Heart left ventricle (tissue), 13 donors: ENCODE data around the gene ANXA6.

ENCODE experiments used
- POLR2A ChIP-seq, 2 donors: fragments of 450-650 bp; IDR thresholded peaks; one replicate each; pipeline ENCODE4 v1.6.1; 2017; ENCODE audit warnings: antibody characterized with exemption in 2 of 2, mild to moderate bottlenecking in 2 of 2, moderate library complexity in 2 of 2
- TF ChIP-seq, protein P1 (sequence below), 12 donors: fragments of 200-600 bp; sonication (generic) in 4 of 12; IDR thresholded peaks; one replicate each; pipeline versions ENCODE4 v1.5.0 to v1.8.0; 2018 to 2022; ENCODE audit warnings: antibody characterized with exemption in 12 of 12, mild to moderate bottlenecking in 5 of 12
- donor health status: ischemic (EF 13 %, LVEDD 7.1; RV severe dilation, severe dysfunction).
- donor health status: DM: no; HTN: yes; CAD: no.
- donor health status: DM: no; HTN: no; CAD: no.
- donor health status: ischemic (EF 25% LVEDD 6.9; RV normal size, moderate dysfunction).
- donor health status: ischemic (EF 25% LVEDD 5.7; RV mildly dilated, moderate dysfunction).
- donor health status: ischemic (EF 35%, LVEDD 5.7; RV mildly dilated, moderate dysfunction).
- donor health status: nonischemic (EF 11% LVEDD 7.7; RV severe dilation, severe dysfunction).
- donor health status: DM: yes; HTN: yes; CAD: no.
- donor health status: PGD.
- donor health status: ischemic (EF 29% LVEDD 5.4; RV normal size, mild dysfunction).
- donor health status: nonischemic (EF 23%, LVEDD 6.1; RV moderate dilation, normal function).

DNA sequence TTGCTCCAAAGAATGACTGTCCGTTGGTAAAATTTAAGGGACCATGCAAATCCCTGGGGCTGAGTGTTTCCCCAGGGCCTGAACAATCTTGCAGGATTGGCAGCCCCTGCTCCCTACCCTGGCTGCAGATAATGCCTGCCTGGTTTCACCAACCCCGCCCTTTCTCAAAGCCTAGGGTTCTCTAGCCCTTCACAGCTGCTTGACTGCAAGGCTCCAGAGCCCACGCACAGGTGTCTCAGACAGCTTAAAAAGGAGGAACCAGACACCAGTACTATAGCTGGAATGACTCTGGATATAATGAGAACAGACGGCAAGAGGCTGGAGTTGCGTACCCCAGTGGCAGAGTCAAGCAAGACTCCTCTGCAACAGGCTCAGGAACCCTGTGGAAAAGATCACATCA lies 51.5 kb downstream of the ANXA6 start:
- TF ChIP-seq, protein P1, sequence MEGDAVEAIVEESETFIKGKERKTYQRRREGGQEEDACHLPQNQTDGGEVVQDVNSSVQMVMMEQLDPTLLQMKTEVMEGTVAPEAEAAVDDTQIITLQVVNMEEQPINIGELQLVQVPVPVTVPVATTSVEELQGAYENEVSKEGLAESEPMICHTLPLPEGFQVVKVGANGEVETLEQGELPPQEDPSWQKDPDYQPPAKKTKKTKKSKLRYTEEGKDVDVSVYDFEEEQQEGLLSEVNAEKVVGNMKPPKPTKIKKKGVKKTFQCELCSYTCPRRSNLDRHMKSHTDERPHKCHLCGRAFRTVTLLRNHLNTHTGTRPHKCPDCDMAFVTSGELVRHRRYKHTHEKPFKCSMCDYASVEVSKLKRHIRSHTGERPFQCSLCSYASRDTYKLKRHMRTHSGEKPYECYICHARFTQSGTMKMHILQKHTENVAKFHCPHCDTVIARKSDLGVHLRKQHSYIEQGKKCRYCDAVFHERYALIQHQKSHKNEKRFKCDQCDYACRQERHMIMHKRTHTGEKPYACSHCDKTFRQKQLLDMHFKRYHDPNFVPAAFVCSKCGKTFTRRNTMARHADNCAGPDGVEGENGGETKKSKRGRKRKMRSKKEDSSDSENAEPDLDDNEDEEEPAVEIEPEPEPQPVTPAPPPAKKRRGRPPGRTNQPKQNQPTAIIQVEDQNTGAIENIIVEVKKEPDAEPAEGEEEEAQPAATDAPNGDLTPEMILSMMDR (IDR thresholded peaks at IDR 0.05): no peak
- TF ChIP-seq POLR2A (IDR thresholded peaks at IDR 0.05): no peak
